Heart left ventricle (tissue), 16 donors: ENCODE data around the gene KCNG2. TPM values are rescaled to one million over a fixed set of nuclear protein-coding genes. Genes with fewer than 3 reads are reported as not detected.
A peak's percentile ranks its signal among the peaks of the same experiment; 100 is the strongest.

Experiments
- ATAC-seq, 4 donors: fragments of 200-7000 bp; cut with Tn5 transposase; one replicate each; pipeline ENCODE4 v1.9.1; 2020 to 2022; ENCODE audit warnings: moderate library complexity in 4 of 4, mild to moderate bottlenecking in 3 of 4, moderate number of reproducible peaks in 1 of 4
- DNase-seq, 5 donors: peaks; one replicate each; pipeline ENCODE4 v3.0.0-alpha.2; 2020
- H3K27ac ChIP-seq, 12 donors: fragments of 200-600 bp; sonication (generic) in 4 of 12; one replicate each; pipeline versions ENCODE4 v1.5.0 to v1.8.0; 2016 to 2022; ENCODE audit warnings: mild to moderate bottlenecking in 2 of 12
- H3K27me3 ChIP-seq, 9 donors: fragments of 200-600 bp; sonication (generic) in 2 of 9; one replicate each; pipeline versions ENCODE4 v1.5.1 to v1.8.0; 2016 to 2022; ENCODE audit warnings: mild to moderate bottlenecking in 3 of 9
- H3K36me3 ChIP-seq, 9 donors: fragments of 200-600 bp; sonication (generic) in 2 of 9; one replicate each; pipeline versions ENCODE4 v1.5.0 to v1.8.0; 2018 to 2022; ENCODE audit warnings: mild to moderate bottlenecking in 2 of 9
- H3K4me1 ChIP-seq, 12 donors: fragments of 200-600 bp; sonication (generic) in 4 of 12; one replicate each; pipeline versions ENCODE4 v1.5.0 to v1.8.0; 2016 to 2022; ENCODE audit warnings: mild to moderate bottlenecking in 3 of 12
- H3K4me3 ChIP-seq, 12 donors: fragments of 200-600 bp; sonication (generic) in 4 of 12; one replicate each; pipeline versions ENCODE4 v1.5.0 to v1.8.0; 2017 to 2022; ENCODE audit warnings: mild to moderate bottlenecking in 9 of 12, moderate library complexity in 4 of 12
- H3K9me3 ChIP-seq, 12 donors: fragments of 200-600 bp; sonication (generic) in 4 of 12; one replicate each; pipeline versions ENCODE4 v1.5.0 to v1.8.0; 2016 to 2022; ENCODE audit warnings: mild to moderate bottlenecking in 1 of 12
- POLR2A ChIP-seq, 2 donors: fragments of 450-650 bp; IDR thresholded peaks; one replicate each; pipeline ENCODE4 v1.6.1; 2017; ENCODE audit warnings: antibody characterized with exemption in 2 of 2, mild to moderate bottlenecking in 2 of 2, moderate library complexity in 2 of 2
- WGBS, 4 donors: extraction: QIAGEN DNeasy Blood & Tissue Kit in 2 of 4; methylation state at CpG; one replicate each; pipeline versions ENCODE4 v1.1.5 to v1.1.7; 2013 to 2018; 5-methylcytosine and 5-hydroxymethylcytosine counted together
- intact Hi-C, 10 donors: fragments of 100-400 bp; cut with DNase I; formaldehyde crosslinking; loops; one replicate each; pipeline versions ENCODE4 v1.11.1 to v1.14.2; 2022
- polyA plus RNA-seq, 2 donors: library from polyadenylated mRNA; stranded (reverse); fragments of 200-250 nt; gene quantifications; one replicate each; pipeline ENCODE4 v1.2.3, GENCODE V29; 2013
- total RNA-seq, 9 donors: library from RNA; depleted of rRNA in 2 of 9; stranded (reverse); fragments of >200 nt in 2 of 9; fragmentation: NEBNext Ultra II Directional in 3 of 9; extraction: Animal tissue kit (Norgen Biotek cat#: 25700) in 3 of 9; gene quantifications; one replicate each; pipeline versions ENCODE4 v1.1.0 to v1.2.4, GENCODE V29; 2016 to 2023
- TF ChIP-seq, protein P1 (sequence below), 12 donors: fragments of 200-600 bp; sonication (generic) in 4 of 12; IDR thresholded peaks; one replicate each; pipeline versions ENCODE4 v1.5.0 to v1.8.0; 2018 to 2022; ENCODE audit warnings: antibody characterized with exemption in 12 of 12, mild to moderate bottlenecking in 5 of 12
- donor health status: ischemic (EF 13 %, LVEDD 7.1; RV severe dilation, severe dysfunction).
- donor health status: healthy with polysubstance abuse.
- donor health status: DM: no; HTN: yes; CAD: no.
- donor health status: DM: no; HTN: no; CAD: no.
- donor health status: ischemic (EF 25% LVEDD 6.9; RV normal size, moderate dysfunction).
- donor health status: ischemic (EF 25% LVEDD 5.7; RV mildly dilated, moderate dysfunction).
- donor health status: healthy.
- donor health status: DM: yes; HTN: yes; CAD: no.
- donor health status: ischemic (EF 35%, LVEDD 5.7; RV mildly dilated, moderate dysfunction).
- donor health status: nonischemic (EF 11% LVEDD 7.7; RV severe dilation, severe dysfunction).
- donor health status: DM: yes; HTN: yes; CAD: no.
- donor health status: PGD.
- donor health status: ischemic (EF 29% LVEDD 5.4; RV normal size, mild dysfunction).
- donor health status: nonischemic (EF 23%, LVEDD 6.1; RV moderate dilation, normal function).

Gene KCNG2
- total and polyA plus RNA-seq, 11 donors = 0.07 to 1.5 (median 0.18) TPM; not detected in 8

DNA sequence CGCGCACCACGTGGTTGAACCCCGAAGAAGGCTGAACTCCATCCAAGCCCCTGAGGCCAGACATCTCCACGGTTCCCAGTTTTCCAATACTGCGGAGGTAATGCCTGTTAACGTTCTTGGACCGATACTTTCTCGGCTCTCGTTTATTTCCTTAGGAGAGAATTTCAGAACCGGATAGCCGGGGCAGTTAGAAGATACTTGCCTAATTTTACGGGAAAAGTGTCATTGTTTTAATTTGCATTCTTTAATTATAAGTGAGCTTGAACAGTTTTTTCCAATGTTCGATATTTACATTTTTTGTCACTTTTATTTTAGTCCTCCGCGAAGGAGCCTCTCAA lies 10.2 kb upstream of the KCNG2 start:
- Histone ChIP-seq H3K27me3 (peaks cover 36 to 88% (median 47%) of the 10 kb centered on the region in 9 donors), H3K4me1 (peaks cover 0 to 31% (median 8%) of the 10 kb centered on the region in 12 donors), H3K4me3 (peak overlapping the region in 1 of 12 donors; percentile 37), H3K9me3 (no peaks in the 10 kb centered on the region), H3K27ac (no peak overlapping the region), H3K36me3 (no peaks in the 10 kb centered on the region)
- ATAC-seq (no peak), DNase-seq (no peak)
- intact Hi-C loops = no loop called here
- no peak for TF ChIP-seq POLR2A (IDR thresholded peaks at IDR 0.05)
- TF ChIP-seq, protein P1, sequence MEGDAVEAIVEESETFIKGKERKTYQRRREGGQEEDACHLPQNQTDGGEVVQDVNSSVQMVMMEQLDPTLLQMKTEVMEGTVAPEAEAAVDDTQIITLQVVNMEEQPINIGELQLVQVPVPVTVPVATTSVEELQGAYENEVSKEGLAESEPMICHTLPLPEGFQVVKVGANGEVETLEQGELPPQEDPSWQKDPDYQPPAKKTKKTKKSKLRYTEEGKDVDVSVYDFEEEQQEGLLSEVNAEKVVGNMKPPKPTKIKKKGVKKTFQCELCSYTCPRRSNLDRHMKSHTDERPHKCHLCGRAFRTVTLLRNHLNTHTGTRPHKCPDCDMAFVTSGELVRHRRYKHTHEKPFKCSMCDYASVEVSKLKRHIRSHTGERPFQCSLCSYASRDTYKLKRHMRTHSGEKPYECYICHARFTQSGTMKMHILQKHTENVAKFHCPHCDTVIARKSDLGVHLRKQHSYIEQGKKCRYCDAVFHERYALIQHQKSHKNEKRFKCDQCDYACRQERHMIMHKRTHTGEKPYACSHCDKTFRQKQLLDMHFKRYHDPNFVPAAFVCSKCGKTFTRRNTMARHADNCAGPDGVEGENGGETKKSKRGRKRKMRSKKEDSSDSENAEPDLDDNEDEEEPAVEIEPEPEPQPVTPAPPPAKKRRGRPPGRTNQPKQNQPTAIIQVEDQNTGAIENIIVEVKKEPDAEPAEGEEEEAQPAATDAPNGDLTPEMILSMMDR (IDR thresholded peaks at IDR 0.05) = no peak
- WGBS, 4 donors = 75 to 84% (median 81%) methylated on average over 16 of the region's 16 CpGs

DNA sequence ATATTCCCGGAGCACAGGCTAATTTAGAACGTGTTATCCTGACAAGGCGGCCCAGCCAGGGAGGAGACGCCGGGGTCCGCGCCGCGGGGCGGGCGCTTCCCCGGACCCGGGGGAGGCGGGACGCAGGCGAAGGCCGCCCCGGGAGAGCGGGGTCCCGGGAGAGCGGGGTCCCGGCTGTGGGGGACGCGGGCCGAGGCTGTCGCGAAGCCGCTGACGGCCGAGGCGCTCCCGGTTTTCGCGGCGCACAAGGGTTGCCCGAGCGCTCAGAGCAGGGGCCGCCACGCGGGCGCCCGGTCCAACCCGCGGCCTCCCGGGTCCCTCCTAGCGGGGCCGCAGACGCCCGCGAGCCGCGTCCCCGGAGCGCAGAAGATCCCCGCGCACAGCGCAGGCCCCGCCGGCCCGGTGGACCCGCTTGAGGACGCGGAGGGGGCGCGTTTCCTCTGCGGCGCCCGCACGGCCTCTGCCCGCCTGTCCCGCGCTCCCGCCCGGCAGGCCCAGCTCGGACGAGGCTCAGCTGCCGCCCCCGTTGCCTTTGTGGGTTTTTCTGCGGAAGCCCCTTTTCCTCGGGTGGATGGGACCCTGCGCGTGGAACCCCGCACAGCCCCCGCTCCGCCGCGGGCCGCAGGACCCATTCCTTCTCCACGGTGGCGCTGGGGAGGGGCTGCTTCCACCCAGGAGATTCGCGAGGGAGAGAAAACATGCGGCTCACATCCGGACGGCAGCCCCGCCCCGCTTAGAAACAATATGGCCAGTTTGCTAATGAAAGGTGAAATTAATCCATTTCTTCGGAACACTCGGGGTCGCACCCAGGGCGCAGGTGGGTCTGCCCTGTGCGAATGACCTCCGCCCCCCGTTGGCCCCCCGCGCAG lies 9.6 kb upstream of the KCNG2 start:
- ATAC-seq (no peak), DNase-seq (peak in 1 of 5 donors; percentile 20)
- Histone ChIP-seq H3K27ac (no peak overlapping the region), H3K36me3 (no peaks in the 10 kb centered on the region), H3K4me3 (peak overlapping the region; percentile 5 to 40 (median 29)), H3K9me3 (no peaks in the 10 kb centered on the region), H3K27me3 (peaks cover 38 to 93% (median 47%) of the 10 kb centered on the region in 9 donors), H3K4me1 (peaks cover 0 to 37% (median 8%) of the 10 kb centered on the region in 12 donors)
- WGBS, 4 donors = 2 to 6% (median 4%) methylated on average over 49 to 106 of the region's 106 CpGs
- TF ChIP-seq, protein P1 (IDR thresholded peaks at IDR 0.05) = no peak
- TF ChIP-seq POLR2A (IDR thresholded peaks at IDR 0.05) = no peak
- intact Hi-C loops = no loop called here

DNA sequence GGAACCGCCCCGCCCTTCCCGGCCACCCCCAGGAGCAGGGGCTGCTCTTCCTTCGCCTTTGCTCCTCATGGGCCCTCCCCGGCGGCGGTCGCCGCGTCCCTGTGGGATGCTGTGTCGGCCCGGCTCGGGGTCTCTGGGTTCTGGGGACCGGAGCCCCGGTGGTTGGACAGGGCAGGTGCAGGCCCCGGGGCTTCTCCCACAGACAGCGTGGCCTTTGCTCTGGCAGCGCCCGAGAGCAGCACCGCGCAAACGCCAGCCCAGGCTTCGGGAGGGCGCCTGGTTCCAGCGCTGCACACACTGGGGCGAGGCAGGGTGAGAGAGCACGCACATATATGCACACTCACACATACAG lies 9.0 kb upstream of the KCNG2 start:
- TF ChIP-seq, protein P1 (IDR thresholded peaks at IDR 0.05) = no peak
- TF ChIP-seq POLR2A (IDR thresholded peaks at IDR 0.05) = no peak
- no peak for ATAC-seq
- peaks cover 0 to 37% (median 8%) of the 10 kb centered on the region in 12 donors for H3K4me1 ChIP-seq
- intact Hi-C loops = no loop called here
- DNase-seq = peak in 1 of 5 donors; percentile 19
- 41 to 83% (median 49%) methylated on average over 8 to 27 of the region's 27 CpGs for WGBS, 4 donors
- no peaks in the 10 kb centered on the region for H3K9me3 ChIP-seq
- no peaks in the 10 kb centered on the region for H3K36me3 ChIP-seq
- H3K4me3 ChIP-seq = peak overlapping the region in 2 of 12 donors; percentile 5 to 39
- peaks cover 39 to 91% (median 47%) of the 10 kb centered on the region in 9 donors for H3K27me3 ChIP-seq
- no peak overlapping the region for H3K27ac ChIP-seq

DNA sequence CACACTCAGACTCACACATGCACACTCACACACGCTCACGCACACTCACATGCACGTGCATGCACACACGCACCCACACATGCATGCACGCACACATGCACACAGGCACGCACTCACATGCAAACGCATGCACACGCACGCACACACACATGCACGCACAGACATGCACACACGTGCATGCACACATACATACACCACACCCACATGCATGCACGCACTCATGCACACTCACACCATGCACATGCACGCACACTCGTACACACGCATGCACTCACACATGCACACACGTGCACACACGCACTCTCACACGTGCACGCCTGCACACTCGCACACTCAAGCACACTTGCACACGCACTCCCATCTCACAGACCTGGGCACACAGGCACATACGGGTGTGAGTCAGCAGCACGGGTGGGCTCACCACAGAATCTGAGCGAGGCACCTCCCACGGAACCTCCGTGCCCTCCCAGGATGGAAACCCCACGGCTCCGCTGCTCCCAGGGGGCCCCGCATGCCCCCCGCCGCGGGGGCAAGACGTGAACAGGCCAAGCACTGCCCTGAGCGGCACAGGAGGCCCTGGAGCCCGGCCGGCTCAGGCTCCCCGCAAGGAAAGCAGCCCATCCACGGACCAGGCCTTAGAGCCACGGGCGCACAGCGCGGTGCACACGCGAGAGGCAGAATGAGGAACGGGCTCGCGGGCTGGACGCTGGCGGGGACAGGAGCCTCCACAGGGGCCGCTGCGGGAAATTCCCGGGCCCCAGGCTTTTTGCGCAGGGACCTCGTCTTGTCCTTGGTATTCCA lies 8.4 kb upstream of the KCNG2 start:
- no peak for TF ChIP-seq POLR2A (IDR thresholded peaks at IDR 0.05)
- TF ChIP-seq, protein P1 (IDR thresholded peaks at IDR 0.05) = no peak
- peaks cover 33 to 85% (median 41%) of the 10 kb centered on the region in 9 donors for H3K27me3 ChIP-seq
- DNase-seq (peak in 1 of 5 donors; percentile 22), ATAC-seq (no peak)
- H3K36me3 ChIP-seq = no peaks in the 10 kb centered on the region
- 90 to 92% (median 92%) methylated on average over 43 to 54 of the region's 54 CpGs for WGBS, 4 donors
- no peak overlapping the region for H3K27ac ChIP-seq
- H3K4me3 ChIP-seq = no peak overlapping the region
- H3K4me1 ChIP-seq = peaks cover 0 to 37% (median 8%) of the 10 kb centered on the region in 12 donors
- intact Hi-C loops = no loop called here
- no peaks in the 10 kb centered on the region for H3K9me3 ChIP-seq
